IMR-90 (cell line): ENCODE data around the gene ZNF329.

Experiments
- BHLHE40 ChIP-seq: fragments of 150-350 bp; IDR thresholded peaks from 2 replicates; pipeline ENCODE4 v1.6.1; 2016; ENCODE audit warnings: mild to moderate bottlenecking, low read depth, low read length
- CEBPB ChIP-seq: IDR thresholded peaks from 2 replicates; pipeline ENCODE4 v1.6.1; 2012; ENCODE audit warnings: low read depth, low read length, improper control_type of control experiment
- CHD1 ChIP-seq: IDR thresholded peaks from 2 replicates; pipeline ENCODE4 v1.6.1; 2012; ENCODE audit warnings: low read depth, low read length, improper control_type of control experiment
- FOS ChIP-seq: fragments of 150-350 bp; IDR thresholded peaks from 2 replicates; pipeline ENCODE4 v1.6.1; 2016; ENCODE audit warnings: low read depth, low read length
- MAFK ChIP-seq: IDR thresholded peaks from 2 replicates; pipeline ENCODE4 v1.6.1; 2012; ENCODE audit warnings: low read depth, low read length, improper control_type of control experiment
- MAZ ChIP-seq: IDR thresholded peaks from 2 replicates; pipeline ENCODE4 v1.6.1; 2012; ENCODE audit warnings: low read depth, mild to moderate bottlenecking, low read length, improper control_type of control experiment, moderate library complexity, borderline replicate concordance
- MXI1 ChIP-seq: IDR thresholded peaks from 2 replicates; pipeline ENCODE4 v1.6.1; 2012; ENCODE audit warnings: low read depth, mild to moderate bottlenecking, low read length, moderate library complexity, borderline replicate concordance
- NFE2L2 ChIP-seq: fragments of 150-350 bp; IDR thresholded peaks from 2 replicates; pipeline ENCODE4 v1.6.1; 2016; ENCODE audit warnings: low read depth, mild to moderate bottlenecking, low read length
- POLR2A ChIP-seq: IDR thresholded peaks from 2 replicates; pipeline ENCODE4 v1.6.1; 2012; ENCODE audit warnings: mild to moderate bottlenecking, low read depth, low read length
- RAD21 ChIP-seq: IDR thresholded peaks from 2 replicates; pipeline ENCODE4 v1.6.1; 2012; ENCODE audit warnings: low read length, improper control_type of control experiment
- RFX5 ChIP-seq: IDR thresholded peaks from 2 replicates; pipeline ENCODE4 v1.8.0; 2012; ENCODE audit warnings: low read depth, mild to moderate bottlenecking, low read length, moderate library complexity
- SMC3 ChIP-seq: fragments of 150-350 bp; IDR thresholded peaks from 2 replicates; pipeline ENCODE4 v1.6.1; 2016; ENCODE audit warnings: low read depth, mild to moderate bottlenecking, antibody characterized with exemption, low read length, moderate library complexity
- TF ChIP-seq, protein P1 (sequence below): conservative IDR thresholded peaks from 2 replicates; pipeline ENCODE4 v1.5.1; 2012; ENCODE audit warnings: mild to moderate bottlenecking, low read depth, low read length, improper control_type of control experiment

GRCh38 chr19:58123354-58123753 lies 27.2 kb downstream of the ZNF329 start:
- no peak for TF ChIP-seq MXI1
- TF ChIP-seq, protein P1, sequence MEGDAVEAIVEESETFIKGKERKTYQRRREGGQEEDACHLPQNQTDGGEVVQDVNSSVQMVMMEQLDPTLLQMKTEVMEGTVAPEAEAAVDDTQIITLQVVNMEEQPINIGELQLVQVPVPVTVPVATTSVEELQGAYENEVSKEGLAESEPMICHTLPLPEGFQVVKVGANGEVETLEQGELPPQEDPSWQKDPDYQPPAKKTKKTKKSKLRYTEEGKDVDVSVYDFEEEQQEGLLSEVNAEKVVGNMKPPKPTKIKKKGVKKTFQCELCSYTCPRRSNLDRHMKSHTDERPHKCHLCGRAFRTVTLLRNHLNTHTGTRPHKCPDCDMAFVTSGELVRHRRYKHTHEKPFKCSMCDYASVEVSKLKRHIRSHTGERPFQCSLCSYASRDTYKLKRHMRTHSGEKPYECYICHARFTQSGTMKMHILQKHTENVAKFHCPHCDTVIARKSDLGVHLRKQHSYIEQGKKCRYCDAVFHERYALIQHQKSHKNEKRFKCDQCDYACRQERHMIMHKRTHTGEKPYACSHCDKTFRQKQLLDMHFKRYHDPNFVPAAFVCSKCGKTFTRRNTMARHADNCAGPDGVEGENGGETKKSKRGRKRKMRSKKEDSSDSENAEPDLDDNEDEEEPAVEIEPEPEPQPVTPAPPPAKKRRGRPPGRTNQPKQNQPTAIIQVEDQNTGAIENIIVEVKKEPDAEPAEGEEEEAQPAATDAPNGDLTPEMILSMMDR = no peak
- TF ChIP-seq BHLHE40 = no peak
- no peak for TF ChIP-seq POLR2A
- TF ChIP-seq NFE2L2 = no peak
- no peak for TF ChIP-seq MAZ
- no peak for TF ChIP-seq MAFK
- no peak for TF ChIP-seq RFX5
- no peak for TF ChIP-seq RAD21
- TF ChIP-seq CHD1 = no peak
- no peak for TF ChIP-seq SMC3
- TF ChIP-seq CEBPB = no peak
- TF ChIP-seq FOS = no peak
